GM23338 (cell line): ENCODE data around the gene TINCR.

Source experiments
- CREB1 ChIP-seq: fragments of 250-450 bp; sonication (Bioruptor Pico); IDR thresholded peaks from 2 replicates; pipeline ENCODE4 v1.5.0; 2020; ENCODE audit warnings: low read depth, mild to moderate bottlenecking, moderate library complexity
- EZH2 ChIP-seq: fragments of 200-600 bp; sonication (generic); IDR thresholded peaks from one replicate; pipeline ENCODE4 v1.8.0; 2017; ENCODE audit warnings: antibody characterized with exemption, mild to moderate bottlenecking, low read depth; ENCODE audit not compliant: unreplicated experiment
- EZH2phosphoT487 ChIP-seq: fragments of 200-600 bp; sonication (generic); IDR thresholded peaks from one replicate; pipeline ENCODE4 v1.8.1; 2018; ENCODE audit warnings: antibody characterized with exemption; ENCODE audit not compliant: unreplicated experiment
- JUNB ChIP-seq: IDR thresholded peaks from one replicate; pipeline ENCODE4 v1.6.1; 2016; ENCODE audit warnings: antibody characterized with exemption; ENCODE audit not compliant: unreplicated experiment
- POLR2AphosphoS5 ChIP-seq: IDR thresholded peaks from 2 replicates; pipeline ENCODE4 v1.6.1; 2016; ENCODE audit warnings: antibody characterized with exemption, low read depth
- STAT1 ChIP-seq: IDR thresholded peaks from one replicate; pipeline ENCODE4 v1.6.1; 2016; ENCODE audit warnings: antibody characterized with exemption; ENCODE audit not compliant: unreplicated experiment
- TF ChIP-seq, protein P1 (sequence below), 2 experiments: fragments of 200-600 bp in 1 of 2; sonication (generic) in 1 of 2; conservative IDR thresholded peaks; 2 replicates each; pipeline versions ENCODE4 v1.5.1 to v1.6.1; 2016 to 2017; ENCODE audit warnings: antibody characterized with exemption in 2 of 2, low read depth in 2 of 2, mild to moderate bottlenecking in 2 of 2, moderate library complexity in 1 of 2
- TF ChIP-seq, protein P2 (sequence below): IDR thresholded peaks from one replicate; pipeline ENCODE4 v1.6.1; 2018; ENCODE audit warnings: antibody characterized with exemption; ENCODE audit not compliant: unreplicated experiment
- TF ChIP-seq, protein P3 (sequence below): IDR thresholded peaks from 2 replicates; pipeline ENCODE4 v1.6.1; 2016; ENCODE audit warnings: antibody characterized with exemption

DNA sequence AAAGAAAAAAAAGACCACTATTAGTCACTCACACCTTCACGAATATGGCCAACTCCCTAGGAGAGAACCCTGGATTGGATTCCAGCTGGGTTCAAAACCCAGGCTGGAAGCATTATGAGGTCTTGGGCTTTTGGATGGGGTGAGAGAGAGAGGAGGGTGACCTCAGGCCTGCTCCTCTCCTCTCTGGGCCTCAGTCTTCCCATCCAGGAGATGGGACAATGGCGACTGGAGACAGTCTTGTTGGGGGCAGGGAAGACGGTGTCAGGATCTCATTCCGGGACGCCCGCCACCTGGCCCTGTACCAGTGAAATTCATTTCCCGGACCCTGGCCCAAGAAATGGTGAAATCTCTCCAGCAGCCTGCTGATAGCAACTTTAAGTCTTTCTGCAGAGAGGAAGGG, 26.3 kb downstream of the TINCR start:
- TF ChIP-seq, protein P1, sequence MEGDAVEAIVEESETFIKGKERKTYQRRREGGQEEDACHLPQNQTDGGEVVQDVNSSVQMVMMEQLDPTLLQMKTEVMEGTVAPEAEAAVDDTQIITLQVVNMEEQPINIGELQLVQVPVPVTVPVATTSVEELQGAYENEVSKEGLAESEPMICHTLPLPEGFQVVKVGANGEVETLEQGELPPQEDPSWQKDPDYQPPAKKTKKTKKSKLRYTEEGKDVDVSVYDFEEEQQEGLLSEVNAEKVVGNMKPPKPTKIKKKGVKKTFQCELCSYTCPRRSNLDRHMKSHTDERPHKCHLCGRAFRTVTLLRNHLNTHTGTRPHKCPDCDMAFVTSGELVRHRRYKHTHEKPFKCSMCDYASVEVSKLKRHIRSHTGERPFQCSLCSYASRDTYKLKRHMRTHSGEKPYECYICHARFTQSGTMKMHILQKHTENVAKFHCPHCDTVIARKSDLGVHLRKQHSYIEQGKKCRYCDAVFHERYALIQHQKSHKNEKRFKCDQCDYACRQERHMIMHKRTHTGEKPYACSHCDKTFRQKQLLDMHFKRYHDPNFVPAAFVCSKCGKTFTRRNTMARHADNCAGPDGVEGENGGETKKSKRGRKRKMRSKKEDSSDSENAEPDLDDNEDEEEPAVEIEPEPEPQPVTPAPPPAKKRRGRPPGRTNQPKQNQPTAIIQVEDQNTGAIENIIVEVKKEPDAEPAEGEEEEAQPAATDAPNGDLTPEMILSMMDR (conservative IDR thresholded peaks at IDR 0.05; ENCODE audit: low read depth in 2 of 2): no peak
- TF ChIP-seq EZH2 (no peak), POLR2AphosphoS5 (no peak), EZH2phosphoT487 (no peak), CREB1 (CRISPR knock-in tag) (no peak), JUNB (no peak), STAT1 (no peak)
- TF ChIP-seq, protein P2, sequence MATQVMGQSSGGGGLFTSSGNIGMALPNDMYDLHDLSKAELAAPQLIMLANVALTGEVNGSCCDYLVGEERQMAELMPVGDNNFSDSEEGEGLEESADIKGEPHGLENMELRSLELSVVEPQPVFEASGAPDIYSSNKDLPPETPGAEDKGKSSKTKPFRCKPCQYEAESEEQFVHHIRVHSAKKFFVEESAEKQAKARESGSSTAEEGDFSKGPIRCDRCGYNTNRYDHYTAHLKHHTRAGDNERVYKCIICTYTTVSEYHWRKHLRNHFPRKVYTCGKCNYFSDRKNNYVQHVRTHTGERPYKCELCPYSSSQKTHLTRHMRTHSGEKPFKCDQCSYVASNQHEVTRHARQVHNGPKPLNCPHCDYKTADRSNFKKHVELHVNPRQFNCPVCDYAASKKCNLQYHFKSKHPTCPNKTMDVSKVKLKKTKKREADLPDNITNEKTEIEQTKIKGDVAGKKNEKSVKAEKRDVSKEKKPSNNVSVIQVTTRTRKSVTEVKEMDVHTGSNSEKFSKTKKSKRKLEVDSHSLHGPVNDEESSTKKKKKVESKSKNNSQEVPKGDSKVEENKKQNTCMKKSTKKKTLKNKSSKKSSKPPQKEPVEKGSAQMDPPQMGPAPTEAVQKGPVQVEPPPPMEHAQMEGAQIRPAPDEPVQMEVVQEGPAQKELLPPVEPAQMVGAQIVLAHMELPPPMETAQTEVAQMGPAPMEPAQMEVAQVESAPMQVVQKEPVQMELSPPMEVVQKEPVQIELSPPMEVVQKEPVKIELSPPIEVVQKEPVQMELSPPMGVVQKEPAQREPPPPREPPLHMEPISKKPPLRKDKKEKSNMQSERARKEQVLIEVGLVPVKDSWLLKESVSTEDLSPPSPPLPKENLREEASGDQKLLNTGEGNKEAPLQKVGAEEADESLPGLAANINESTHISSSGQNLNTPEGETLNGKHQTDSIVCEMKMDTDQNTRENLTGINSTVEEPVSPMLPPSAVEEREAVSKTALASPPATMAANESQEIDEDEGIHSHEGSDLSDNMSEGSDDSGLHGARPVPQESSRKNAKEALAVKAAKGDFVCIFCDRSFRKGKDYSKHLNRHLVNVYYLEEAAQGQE: no peak
- TF ChIP-seq, protein P3, sequence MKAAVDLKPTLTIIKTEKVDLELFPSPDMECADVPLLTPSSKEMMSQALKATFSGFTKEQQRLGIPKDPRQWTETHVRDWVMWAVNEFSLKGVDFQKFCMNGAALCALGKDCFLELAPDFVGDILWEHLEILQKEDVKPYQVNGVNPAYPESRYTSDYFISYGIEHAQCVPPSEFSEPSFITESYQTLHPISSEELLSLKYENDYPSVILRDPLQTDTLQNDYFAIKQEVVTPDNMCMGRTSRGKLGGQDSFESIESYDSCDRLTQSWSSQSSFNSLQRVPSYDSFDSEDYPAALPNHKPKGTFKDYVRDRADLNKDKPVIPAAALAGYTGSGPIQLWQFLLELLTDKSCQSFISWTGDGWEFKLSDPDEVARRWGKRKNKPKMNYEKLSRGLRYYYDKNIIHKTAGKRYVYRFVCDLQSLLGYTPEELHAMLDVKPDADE: no peak
